Activated T-helper 2 cell treated with anti-CD3 and anti-CD28 coated beads, Interferon-gamma antibody, Interleukin-2, Interleukin-4, amounts not matched to agents 10 μg/mL and 5 μg/mL and 100 μg/mL, durations not matched to agents 14 hours and 24 hours and 36 hours (primary cell): ENCODE measurements around the gene ZNF141. TPM values are rescaled to one million over a fixed set of nuclear protein-coding genes. Genes with fewer than 3 reads are reported as not detected.
"Not testable (repeated sequence)": the region's sequence is repeated elsewhere in the genome, so short reads cannot be mapped to it uniquely, and the experiment has no call there.

Experiments used
- DNase-seq: peaks from one replicate; pipeline ENCODE4 v3.0.0; 2021; ENCODE audit warnings: low spot score
- H3K27ac Mint-ChIP-seq: one replicate; pipeline ENCODE4 v1.8.0; 2021; ENCODE audit warnings: mixed read lengths
- H3K27me3 Mint-ChIP-seq: one replicate; pipeline ENCODE4 v1.8.0; 2021; ENCODE audit warnings: low read depth, mixed read lengths
- H3K36me3 Mint-ChIP-seq: one replicate; pipeline ENCODE4 v1.8.0; 2021; ENCODE audit warnings: low read depth, mixed read lengths
- H3K4me1 Mint-ChIP-seq: one replicate; pipeline ENCODE4 v1.8.0; 2021; ENCODE audit warnings: low read depth, mixed read lengths
- H3K4me3 Mint-ChIP-seq: one replicate; pipeline ENCODE4 v1.8.0; 2021; ENCODE audit warnings: low read depth, mild to moderate bottlenecking, moderate library complexity, mixed read lengths
- H3K9me3 Mint-ChIP-seq: one replicate; pipeline ENCODE4 v1.8.0; 2021; ENCODE audit warnings: mixed read lengths
- intact Hi-C: fragments of 100-400 bp; cut with micrococcal nuclease; formaldehyde crosslinking; loops from one replicate; pipeline ENCODE4 v1.15.1; 2023
- total RNA-seq: library from RNA; stranded (reverse); gene quantifications from 2 replicates; pipeline ENCODE4 v1.2.3, GENCODE V29; 2022

The ZNF141 gene
- 23.8 and 27.5 TPM in 2 replicates for total RNA-seq

DNA sequence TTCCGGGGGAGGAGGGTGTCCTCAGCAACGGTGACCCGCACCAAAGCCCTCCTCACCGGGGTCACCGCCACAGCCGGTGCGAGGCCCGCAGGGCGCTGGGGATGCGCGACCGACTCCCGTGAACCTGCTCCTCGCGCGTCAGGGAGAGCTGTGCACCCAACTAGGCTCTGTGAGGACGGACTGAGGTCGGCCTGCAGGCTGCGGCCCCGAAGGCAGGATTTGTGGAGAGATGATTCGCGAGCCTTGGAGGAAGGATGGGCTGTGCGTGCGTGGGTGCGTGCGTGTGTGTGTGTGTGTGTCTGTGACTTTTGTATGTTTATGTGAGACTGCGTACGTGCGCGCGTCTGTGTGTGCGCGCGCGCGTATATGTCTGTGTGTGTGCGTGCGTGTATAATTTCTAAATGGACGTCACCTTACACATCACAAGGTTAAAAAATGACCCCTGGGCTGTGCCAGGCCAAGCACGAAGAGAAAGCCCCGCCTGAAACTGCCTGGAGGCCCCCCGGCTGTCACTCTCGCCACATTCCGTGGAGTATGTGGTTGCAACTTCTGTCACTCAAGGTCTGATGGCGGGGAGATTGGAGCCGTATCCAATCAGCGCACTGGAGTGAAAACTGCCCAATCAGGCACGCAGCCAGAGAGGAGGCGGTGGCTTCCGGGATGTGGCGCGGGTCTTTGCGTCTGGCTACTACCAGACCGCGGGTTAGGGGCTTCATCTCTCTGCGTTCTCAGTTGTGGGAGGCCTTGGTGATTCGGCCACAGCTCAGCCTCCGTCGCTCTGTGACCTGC lies at the start of gene ZNF141:
Gene ZNF141, plus strand, starts transcription at position 672 of the 789 bp plus-strand sequence. CDS start 170 bp downstream, outside the sequence.
- Mint-ChIP-seq H3K4me1 (peaks cover 14% of the 10 kb centered on the region), H3K9me3 (peaks cover 41% of the 10 kb centered on the region), H3K4me3 (peak within 1 kb of the TSS; percentile 99), H3K27ac (peak within 1 kb of the TSS; percentile 99), H3K36me3 (peaks cover 51% of the 10 kb centered on the region), H3K27me3 (no peaks in the 10 kb centered on the region)
- DNase-seq = peak; percentile 90
- intact Hi-C loops = loop anchor here (1.0 to 5.0 kb wide), 6 partner anchors 35 to 345 kb away; partner anchors contain the start of genes PIGG, ZNF718 and ZNF721

DNA sequence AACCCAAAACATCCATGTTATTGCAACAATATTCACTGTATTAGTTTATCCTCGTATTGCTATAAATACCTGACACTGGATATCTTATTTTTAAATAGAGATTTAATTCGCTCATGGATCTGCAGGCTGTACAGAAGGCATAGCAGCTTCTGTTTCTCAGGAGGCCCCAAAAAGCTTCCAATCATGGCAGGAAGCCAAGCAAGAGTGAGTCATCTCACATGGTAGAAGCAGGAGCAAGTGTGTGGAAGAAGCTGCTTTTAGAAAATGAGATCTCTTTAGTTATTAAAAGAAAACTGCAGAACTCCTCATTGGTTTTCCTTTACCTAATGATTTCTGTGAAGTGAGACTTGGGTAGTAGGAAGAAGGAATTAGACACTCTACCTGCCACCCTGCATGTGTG lies 48.7 kb upstream of the ZNF141 start:
- H3K36me3 Mint-ChIP-seq = no peaks in the 10 kb centered on the region
- peaks cover 53% of the 10 kb centered on the region for H3K9me3 Mint-ChIP-seq
- no peaks in the 10 kb centered on the region for H3K4me1 Mint-ChIP-seq
- intact Hi-C loops = no loop called here
- H3K27me3 Mint-ChIP-seq = no peaks in the 10 kb centered on the region
- H3K4me3 Mint-ChIP-seq = no peak overlapping the region
- H3K27ac Mint-ChIP-seq = no peak overlapping the region
- no peak for DNase-seq

- no peak overlapping the region for H3K27ac Mint-ChIP-seq
- H3K4me3 Mint-ChIP-seq = no peak overlapping the region
- H3K4me1 Mint-ChIP-seq = no peaks in the 10 kb centered on the region
- peaks cover 53% of the 10 kb centered on the region for H3K9me3 Mint-ChIP-seq
- intact Hi-C loops = no loop called here
- H3K36me3 Mint-ChIP-seq = no peaks in the 10 kb centered on the region
- DNase-seq = no peak
- H3K27me3 Mint-ChIP-seq = no peaks in the 10 kb centered on the region
Observed at GRCh38 chr4:294732-295131, 42.9 kb upstream of the ZNF141 start.

DNA sequence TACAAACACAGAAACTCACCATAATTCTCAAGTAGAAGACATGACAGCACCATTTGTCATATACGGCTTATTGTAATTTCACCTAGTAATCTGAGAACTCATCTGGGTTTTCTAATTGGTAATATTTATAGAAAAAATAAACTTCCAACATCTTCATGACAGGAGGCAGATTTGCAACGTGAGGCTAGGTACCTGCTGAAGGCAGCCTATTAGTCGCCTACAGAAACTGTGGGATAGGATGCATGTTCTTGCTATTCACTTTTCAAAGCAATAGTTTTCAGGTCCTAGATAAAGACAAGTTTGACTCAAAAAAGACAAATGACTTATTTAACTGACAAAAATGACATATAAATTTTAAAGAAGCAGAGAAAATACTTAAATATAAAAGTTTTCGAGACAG lies 35.2 kb upstream of the ZNF141 start:
- Mint-ChIP-seq H3K4me1 (no peaks in the 10 kb centered on the region), H3K9me3 (peaks cover 58% of the 10 kb centered on the region), H3K27ac (no peak overlapping the region), H3K4me3 (no peak overlapping the region), H3K36me3 (no peaks in the 10 kb centered on the region), H3K27me3 (no peaks in the 10 kb centered on the region)
- intact Hi-C loops = no loop called here
- DNase-seq = no peak

- H3K36me3 Mint-ChIP-seq, intact Hi-C loops, H3K4me1 Mint-ChIP-seq, DNase-seq, H3K4me3 Mint-ChIP-seq, H3K27me3 Mint-ChIP-seq, H3K27ac Mint-ChIP-seq: not testable (repeated sequence)
- peaks cover 49% of the 10 kb centered on the region for H3K9me3 Mint-ChIP-seq
Observed at GRCh38 chr4:304516-304915, 33.1 kb upstream of the ZNF141 start.

- Mint-ChIP-seq H3K4me3 (no peak within 1 kb of the TSS), H3K4me1 (no peaks in the 10 kb centered on the region), H3K9me3 (peaks cover 50% of the 10 kb centered on the region)
Observed at GRCh38 chr4:304969-305680, 32.5 kb upstream of the ZNF141 start, which contains the start of gene ZNF732. Gene ZNF732 (minus strand): TSS chr4:305474. CDS start chr4:305310, 164 bp downstream.

DNA sequence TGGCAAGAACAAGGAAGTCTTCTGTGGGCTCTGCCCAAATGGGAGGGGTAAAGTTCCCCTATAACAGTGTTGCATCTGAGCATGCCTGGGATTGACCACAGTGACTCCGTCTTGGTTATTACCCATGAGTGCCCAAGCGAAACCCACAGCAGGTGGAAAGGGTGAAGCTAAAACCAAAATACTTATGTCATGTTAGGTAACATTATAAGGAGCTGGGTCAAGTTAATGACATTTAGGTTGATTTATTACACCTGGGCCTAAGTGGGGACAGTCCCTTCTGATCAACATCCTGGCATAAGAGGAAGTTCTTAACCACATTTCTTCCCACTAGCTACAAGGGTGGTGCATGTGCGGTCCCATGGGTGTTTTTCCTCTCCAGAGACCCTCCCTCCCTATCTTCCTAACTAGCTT lies 31.1 kb upstream of the ZNF141 start:
- no peaks in the 10 kb centered on the region for H3K27me3 Mint-ChIP-seq
- peaks cover 55% of the 10 kb centered on the region for H3K9me3 Mint-ChIP-seq
- DNase-seq = no peak
- H3K36me3 Mint-ChIP-seq = no peaks in the 10 kb centered on the region
- no peaks in the 10 kb centered on the region for H3K4me1 Mint-ChIP-seq
- no peak overlapping the region for H3K27ac Mint-ChIP-seq
- no peak overlapping the region for H3K4me3 Mint-ChIP-seq
- intact Hi-C loops = no loop called here

More at GRCh38 chr4:304969-305680, 32.5 kb upstream of the ZNF141 start, which contains the start of gene ZNF732:
- no peak for DNase-seq
- intact Hi-C loops = no loop called here
- no peaks in the 10 kb centered on the region for H3K27me3 Mint-ChIP-seq
- no peaks in the 10 kb centered on the region for H3K36me3 Mint-ChIP-seq
- H3K27ac Mint-ChIP-seq = no peak within 1 kb of the TSS

DNA sequence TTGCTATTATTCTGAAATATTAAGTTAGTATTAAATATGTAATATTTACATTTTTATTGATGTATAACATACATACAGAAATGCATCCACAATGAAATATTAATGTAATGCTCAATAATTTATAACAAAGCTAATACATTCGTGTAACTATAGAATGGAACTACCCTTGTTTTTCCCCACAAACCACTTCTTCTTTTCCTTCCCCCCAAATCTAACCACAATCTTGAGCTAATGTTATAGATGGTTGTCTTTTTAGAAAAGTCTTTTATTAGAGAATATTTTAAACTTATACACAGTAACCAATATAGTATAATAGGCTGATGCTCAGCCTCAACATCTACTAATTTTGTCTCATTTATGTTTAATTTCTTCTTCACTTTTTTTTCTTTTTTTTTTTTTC lies 27.8 kb upstream of the ZNF141 start:
- no peak overlapping the region for H3K4me3 Mint-ChIP-seq
- no peaks in the 10 kb centered on the region for H3K36me3 Mint-ChIP-seq
- intact Hi-C loops = no loop called here
- DNase-seq = no peak
- H3K4me1 Mint-ChIP-seq = no peaks in the 10 kb centered on the region
- no peaks in the 10 kb centered on the region for H3K27me3 Mint-ChIP-seq
- H3K27ac Mint-ChIP-seq = no peak overlapping the region
- peaks cover 44% of the 10 kb centered on the region for H3K9me3 Mint-ChIP-seq

DNA sequence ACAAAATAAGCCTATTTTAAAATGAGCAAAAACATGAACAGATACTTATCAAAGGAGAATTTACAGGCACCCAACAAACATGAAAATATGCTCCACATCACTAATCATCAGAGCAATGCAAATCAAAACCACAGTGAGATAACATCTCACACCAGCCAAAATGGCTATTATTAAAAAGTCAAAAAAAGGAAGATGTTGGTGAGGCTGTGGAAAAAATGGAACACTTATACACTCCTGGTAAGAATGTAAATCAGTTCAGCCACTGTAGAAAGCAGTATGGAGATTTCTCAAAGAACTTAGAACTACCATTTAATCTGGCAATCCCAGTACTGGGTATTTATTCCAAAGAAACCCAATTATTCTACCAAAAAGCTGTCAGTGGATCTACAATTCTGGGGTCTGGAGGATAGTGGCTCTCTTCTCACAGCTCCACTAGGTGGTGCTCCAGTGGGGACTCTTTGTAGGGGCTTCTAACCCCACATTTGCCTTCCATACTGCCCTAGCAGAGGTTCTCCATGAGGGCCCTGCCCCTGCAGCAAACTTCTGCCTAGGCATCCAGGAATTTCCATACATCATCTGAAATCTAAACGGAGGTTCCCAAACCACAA lies 23.2 kb upstream of the ZNF141 start:
- intact Hi-C loops = no loop called here
- Mint-ChIP-seq H3K4me1 (no peaks in the 10 kb centered on the region), H3K27ac (no peak overlapping the region), H3K9me3 (peaks cover 57% of the 10 kb centered on the region), H3K36me3 (no peaks in the 10 kb centered on the region), H3K4me3 (no peak overlapping the region), H3K27me3 (no peaks in the 10 kb centered on the region)
- no peak for DNase-seq

- Mint-ChIP-seq H3K27me3 (no peaks in the 10 kb centered on the region), H3K27ac (no peak overlapping the region), H3K9me3 (peaks cover 33% of the 10 kb centered on the region), H3K36me3 (no peaks in the 10 kb centered on the region), H3K4me3 (no peak overlapping the region), H3K4me1 (no peaks in the 10 kb centered on the region)
- no peak for DNase-seq
- intact Hi-C loops = no loop called here
Observed at GRCh38 chr4:328729-329128, 8.9 kb upstream of the ZNF141 start.

DNA sequence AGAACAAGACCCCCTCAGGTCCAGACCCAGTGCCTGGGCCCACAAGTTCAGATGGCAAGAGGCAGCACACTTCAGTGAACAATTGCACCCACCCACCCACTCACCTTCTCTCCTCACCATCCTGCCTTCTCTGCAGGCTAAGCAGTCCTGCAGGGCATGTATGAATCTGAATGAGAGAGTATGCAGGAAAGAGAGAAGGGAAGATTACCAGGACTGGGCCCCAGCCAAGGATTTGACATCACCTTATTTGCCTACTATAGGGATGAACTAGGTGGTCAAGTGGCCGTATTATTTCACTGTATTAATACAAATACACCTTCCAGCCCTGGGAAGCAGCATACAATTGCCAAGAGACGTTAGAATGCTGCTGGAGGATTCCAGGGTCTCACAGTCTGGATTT lies 2.1 kb upstream of the ZNF141 start:
- DNase-seq = no peak
- Mint-ChIP-seq H3K9me3 (peaks cover 25% of the 10 kb centered on the region), H3K27ac (no peak overlapping the region), H3K4me1 (peaks cover 14% of the 10 kb centered on the region), H3K27me3 (no peaks in the 10 kb centered on the region), H3K4me3 (peak overlapping the region; percentile 67), H3K36me3 (peaks cover 32% of the 10 kb centered on the region)
- intact Hi-C loops = loop anchor here (5.0 kb wide), 3 partner anchors 37 to 347 kb away; no protein-coding TSS in a partner anchor

- peaks cover 30% of the 10 kb centered on the region for H3K9me3 Mint-ChIP-seq
- intact Hi-C loops = loop anchor here (2.0 to 5.0 kb wide), 4 partner anchors 36 to 346 kb away; partner anchors contain the start of gene ZNF718
Observed at GRCh38 chr4:336099-336892, 1.3 kb upstream of the ZNF141 start.

More at GRCh38 chr4:336099-336892, 1.3 kb upstream of the ZNF141 start:
- Mint-ChIP-seq H3K4me3 (peak overlapping the region; percentile 67), H3K27ac (peak overlapping the region; percentile 18), H3K27me3 (no peaks in the 10 kb centered on the region), H3K36me3 (peaks cover 40% of the 10 kb centered on the region), H3K4me1 (peaks cover 14% of the 10 kb centered on the region)
- no peak for DNase-seq
